NCI-H146 treated with DMSO at 0.1 percent for 48 hours (cell line): ENCODE measurements around the gene DDI2.
"Not testable (repeated sequence)": the region's sequence is repeated elsewhere in the genome, so short reads cannot be mapped to it uniquely, and the experiment has no call there.

Experiments used
- DNase-seq: peaks from one replicate; lab custom pipeline; 2025; ENCODE audit not compliant: unreplicated experiment; lab: John Stamatoyannopoulos, UW

Gene DDI2

DNA sequence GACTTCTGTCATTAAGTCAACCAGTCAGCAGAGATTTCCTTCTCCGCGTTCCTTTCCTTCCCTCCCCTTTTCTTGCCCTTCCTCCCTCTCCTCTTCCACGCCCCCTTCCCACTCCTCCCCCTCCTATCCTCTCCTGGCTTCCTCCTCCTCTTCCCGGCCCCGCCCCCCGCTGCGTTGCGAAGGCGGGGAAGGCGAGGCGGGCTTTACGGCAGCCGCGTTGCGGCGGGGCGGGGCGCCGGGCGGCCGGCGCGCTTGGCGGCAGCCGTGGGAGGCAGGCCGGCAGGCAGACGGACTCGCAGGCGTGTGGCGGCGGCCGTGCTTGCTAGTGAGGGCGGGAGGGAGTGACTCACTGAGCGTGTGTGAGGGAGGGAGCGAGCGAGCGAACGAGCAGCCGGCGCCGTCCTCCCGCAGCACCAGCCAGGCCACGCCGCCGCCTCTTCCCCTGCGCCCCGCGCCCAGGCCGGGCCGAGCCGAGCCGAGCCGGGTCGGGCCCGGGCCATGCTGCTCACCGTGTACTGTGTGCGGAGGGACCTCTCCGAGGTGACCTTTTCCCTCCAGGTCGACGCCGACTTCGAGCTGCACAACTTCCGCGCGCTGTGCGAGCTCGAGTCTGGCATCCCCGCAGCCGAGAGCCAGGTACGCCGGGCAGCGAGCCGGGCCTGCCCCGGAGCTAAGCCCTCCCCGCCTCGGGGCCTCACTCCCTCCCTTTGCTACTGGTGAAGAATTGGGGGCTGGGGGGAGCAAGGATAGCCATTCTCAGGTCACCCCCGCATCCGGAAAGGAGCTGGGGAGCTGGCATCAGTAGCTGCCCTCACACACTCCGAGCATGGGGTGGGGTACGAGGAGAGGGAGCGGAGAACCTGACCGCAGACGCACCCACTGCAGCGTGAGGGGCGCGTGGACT is at the start of gene DDI2:
TSS of gene DDI2 (plus strand) at position 286 of the 904 bp plus-strand sequence. CDS start at position 499, 213 bp downstream.
- DNase-seq = peak; percentile 75

- no peak for DNase-seq
These were observed 48.7 kb upstream of the DDI2 start for GRCh38 chr1:15568387-15569073.

DNA sequence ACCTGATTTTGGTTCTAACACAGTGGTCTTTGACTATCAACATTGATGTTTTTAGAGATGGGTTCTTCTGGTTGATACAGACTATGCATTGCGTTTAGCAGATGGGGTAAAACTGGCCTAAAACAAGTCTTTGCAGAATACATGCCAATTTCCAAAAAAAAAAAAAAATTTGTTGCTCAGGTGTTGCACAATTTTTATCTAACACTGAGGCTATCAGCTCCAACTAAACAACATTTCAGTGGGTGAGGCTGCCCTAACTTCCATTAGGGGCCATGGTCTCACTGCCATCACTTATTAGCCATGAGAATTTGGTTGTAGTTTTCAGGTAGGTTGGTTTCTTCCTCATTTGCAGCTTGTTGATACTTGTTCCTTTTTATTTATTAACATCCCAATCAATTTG is 46.4 kb upstream of the DDI2 start:
- DNase-seq = no peak

DNA sequence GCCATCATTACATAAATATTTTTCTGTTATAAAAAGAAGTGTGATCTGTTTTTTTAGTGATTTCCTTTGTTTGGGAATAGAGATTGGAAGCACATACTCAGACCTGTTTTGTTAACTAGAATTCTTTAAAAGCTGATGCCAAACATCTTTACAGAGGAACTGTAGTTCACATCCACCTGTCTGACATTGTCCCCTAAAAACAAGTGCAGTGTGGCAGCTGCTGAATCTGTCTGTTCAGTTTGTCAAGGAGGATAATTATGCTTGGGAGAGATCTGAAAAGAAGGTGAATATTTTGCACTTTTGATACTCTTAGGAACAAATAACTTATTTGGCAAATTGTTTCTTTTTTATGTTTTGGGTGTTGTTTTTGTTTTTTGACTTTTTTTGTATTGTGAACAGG is 46.0 kb upstream of the DDI2 start:
- DNase-seq = no peak

DNA sequence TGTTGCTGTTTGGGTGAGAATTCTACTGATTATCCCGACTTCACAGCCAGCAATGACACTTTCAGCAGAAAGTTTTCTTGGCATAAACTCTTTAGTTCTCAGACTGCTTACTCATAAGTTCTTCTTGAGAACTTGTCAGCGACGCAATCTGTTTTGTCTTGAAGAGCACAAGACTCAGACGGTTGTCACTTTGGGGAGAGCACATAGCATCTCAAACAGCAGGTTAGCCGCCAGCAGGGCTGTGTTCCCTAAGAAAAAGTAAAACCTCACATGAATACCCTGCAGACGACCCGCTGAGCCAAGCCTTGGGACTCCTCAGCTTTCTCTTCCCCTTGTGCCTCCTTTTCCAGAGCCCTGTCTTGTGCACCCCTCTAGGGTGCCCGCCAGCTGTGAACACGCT is 43.8 kb upstream of the DDI2 start:
- DNase-seq = no peak

- no peak for DNase-seq
These were observed 42.5 kb upstream of the DDI2 start for GRCh38 chr1:15574741-15575140.

- no peak for DNase-seq
These were observed 41.6 kb upstream of the DDI2 start for GRCh38 chr1:15575549-15576150.

- DNase-seq = no peak
These were observed 39.6 kb upstream of the DDI2 start for GRCh38 chr1:15577691-15578090.

DNA sequence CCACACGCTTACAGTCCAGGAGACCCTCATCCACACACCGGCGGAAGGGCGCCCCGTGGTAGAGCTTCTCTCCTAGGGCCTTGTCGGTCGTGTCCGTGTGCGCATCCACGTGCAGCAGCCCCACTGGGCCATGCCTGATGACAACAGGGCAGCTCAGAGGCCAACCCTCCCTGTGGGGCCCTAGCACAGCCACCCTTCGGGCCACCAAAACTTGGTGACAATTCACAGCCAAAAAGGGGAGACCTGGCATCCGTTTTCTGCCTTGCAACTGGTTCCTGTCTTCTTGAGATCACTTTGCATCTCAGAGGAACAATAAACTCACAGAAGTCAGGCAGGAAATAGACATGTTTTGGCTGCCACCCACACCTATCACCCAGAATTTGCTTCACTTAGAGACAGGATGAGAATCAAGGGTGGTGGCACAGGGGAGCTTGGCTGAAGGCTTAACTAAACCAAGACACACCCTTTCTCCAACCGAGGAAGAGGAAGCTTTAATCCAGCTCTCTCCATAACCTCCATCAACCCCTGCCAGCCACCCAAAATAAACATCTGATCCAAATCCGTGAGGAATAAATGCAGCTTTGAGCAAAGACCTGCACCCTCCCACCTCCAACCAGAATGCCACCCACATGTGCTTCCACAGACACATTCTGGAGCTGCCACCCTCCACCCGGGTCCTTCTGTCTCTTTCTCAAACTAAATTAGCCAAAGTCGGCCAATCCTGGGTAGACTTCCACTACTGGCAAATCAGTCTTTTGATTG is 38.2 kb upstream of the DDI2 start:
- no peak for DNase-seq

DNA sequence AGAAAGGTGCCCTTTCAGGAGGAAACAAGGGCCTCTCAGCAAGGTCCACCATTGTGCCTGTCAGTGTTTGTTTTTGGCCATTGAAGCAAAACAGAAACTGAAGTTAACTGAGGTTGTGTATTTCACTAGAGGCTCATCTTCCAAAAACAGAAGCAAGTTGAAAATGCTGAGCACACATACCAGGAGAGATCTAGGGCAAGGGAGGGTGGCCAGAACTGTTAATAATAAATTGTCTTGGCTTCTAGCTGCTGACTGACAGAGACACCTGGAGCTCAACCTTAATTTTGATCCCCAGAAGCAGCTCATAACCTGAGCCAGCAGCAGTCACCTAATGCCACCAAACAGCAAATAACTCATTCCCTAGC is 37.6 kb upstream of the DDI2 start:
- no peak for DNase-seq

DNA sequence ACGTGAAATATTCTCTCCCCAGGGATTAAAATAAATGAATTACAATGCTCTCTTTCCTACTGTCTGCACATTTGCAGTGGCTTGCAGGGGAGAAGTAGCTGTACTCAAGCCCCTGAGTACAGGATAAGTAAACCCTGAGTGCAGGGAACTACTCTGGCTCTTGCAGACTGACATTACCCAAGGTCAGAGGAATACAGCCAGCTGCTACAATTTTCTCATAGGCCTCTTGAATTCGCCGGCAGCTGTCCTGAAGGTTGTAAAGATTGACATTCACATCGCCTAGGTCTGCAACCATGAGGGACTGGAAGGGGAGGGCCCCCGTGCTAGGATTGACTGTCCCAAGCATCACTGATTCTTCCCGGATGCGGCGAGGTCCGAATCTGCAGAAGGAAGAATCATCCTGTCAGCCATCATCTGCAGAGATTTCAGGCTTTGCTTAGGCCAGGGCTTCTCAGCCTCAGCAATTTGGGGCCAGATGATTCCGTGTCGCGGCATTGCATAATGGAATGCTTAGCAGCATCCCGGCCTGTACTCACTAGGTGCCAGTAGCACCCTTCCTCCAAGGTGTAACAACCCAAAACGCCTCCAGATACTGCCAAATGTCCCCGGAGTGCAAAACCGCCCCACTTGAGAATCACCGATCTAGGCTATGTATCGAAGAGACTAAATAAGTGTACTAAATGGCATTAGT is 34.1 kb upstream of the DDI2 start:
- no peak for DNase-seq

DNA sequence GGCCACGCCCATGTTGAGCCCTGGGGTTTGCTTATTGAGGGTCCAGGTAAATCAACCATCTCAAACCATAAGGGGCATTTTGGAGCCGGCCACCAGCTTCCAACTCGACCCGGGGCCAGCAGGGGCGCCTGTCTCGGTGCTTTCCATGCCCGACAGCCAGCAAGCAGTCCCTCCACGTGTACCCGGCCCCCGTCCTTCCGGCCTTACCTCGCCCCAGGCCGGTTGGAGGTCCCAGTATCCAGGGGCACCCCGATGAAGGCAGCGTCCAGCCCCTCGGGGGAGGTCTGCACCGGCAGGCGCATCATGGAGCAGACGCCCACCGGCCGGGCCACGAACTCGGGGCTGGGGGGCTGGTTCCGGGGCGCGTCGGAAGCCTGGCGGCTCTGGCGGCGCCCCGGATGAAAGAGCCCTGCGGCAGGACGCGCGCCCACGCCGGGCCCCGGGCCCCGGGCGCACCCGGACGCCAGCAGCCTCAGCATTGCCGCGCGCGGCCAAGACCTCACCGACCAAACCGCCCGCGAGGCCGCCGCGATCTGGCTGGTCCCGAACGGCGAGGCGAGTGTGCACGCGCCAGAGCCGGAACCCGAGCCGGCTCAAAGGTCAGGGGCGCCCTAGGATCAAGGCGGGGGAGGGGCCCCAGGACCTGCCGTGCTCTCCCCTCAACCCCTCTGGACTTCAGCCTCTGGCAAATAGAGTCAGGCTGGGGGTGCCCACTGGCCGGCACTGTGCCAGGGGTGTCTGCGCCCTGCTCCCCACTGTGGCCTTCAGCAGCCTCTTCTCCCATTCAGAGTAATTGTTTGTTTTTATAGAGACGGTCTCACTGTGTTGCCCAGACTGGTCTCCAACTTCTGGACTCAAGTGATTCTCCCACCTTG is 32.5 kb upstream of the DDI2 start, which contains the start of gene AGMAT:
TSS of gene AGMAT (minus strand) at position 563 of the 875 bp plus-strand sequence. CDS start at position 479, 84 bp downstream.
- no peak for DNase-seq

DNA sequence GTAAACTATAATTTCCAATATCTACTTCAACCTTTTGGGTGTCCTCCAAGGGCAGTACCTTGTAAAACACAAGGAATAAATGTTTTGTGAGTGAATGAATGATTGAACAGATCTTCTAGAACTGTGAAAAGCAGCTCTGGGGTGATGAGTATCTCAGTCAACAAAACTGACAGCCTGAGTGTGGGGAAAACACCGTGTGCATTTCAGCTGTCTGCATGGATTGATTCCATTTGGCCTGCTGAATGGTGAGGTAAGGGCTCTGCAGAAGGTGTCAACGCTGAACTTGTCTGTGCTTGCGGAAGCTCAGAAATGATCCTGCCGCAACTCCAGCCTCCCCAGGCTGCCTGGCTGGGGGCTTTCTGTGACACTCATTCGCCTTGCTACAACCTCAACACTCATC is 25.0 kb upstream of the DDI2 start:
- no peak for DNase-seq

DNA sequence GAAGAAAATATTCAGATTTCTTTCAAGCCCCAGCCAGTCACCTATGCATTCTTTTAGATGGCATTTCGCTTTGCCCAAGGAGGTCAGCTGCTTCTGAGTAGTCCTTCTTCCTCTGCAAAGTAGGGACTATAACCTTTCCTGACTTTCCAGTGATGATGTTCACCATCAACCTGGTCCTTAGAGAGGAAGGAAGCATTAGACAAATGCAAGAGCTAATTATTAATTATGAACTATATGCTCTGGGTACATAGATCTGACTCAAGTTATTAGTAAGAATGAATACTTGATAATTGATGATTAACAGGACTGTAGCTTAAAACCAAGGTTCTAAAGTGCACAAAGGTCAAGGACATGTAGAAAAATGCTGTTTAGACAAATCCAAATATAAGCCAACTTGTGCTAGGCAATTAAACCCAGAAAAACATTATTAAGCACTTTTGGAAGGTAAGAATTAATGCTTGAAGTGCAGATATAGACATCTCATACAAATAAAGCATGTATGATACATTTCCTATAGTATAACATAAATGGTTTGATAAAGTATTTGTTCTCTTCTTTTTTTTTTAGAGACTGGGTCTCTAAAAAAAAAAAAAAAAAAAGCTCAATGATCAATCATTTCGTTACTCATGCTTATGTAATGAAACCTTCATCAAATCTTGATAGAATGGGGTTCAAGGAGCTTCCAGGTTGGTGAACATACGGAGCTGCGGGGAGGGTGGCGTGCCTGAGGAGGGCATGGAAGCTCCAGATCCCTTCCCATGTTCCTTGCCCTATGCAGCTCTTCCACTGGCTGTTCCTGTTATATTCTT is 21.2 kb upstream of the DDI2 start:
- DNase-seq = no peak

DNA sequence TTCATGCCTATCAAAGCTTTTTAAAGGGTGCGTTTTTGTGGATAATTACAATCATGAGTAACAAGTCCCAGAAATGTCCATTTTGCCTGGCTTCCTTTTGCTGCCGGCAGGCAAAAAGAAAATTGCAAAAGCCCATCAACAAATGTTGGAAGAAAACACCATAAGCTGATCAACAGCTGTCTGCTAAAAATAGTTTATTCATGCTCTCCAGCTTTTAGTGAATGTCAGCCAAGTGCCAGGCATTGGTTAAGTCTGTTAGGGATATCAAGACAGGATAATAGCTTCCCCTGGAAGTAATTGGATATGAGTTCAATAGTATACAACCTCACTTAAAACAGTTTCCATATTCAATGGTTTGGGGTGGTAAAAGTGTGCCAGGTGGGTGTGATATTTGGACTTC is 18.8 kb upstream of the DDI2 start:
- no peak for DNase-seq

GRCh38 chr1:15603050-15603965 is 13.9 kb upstream of the DDI2 start:
- peak; percentile 67 for DNase-seq

- DNase-seq = not testable (repeated sequence)
These were observed 13.3 kb upstream of the DDI2 start for GRCh38 chr1:15603966-15604282.

DNA sequence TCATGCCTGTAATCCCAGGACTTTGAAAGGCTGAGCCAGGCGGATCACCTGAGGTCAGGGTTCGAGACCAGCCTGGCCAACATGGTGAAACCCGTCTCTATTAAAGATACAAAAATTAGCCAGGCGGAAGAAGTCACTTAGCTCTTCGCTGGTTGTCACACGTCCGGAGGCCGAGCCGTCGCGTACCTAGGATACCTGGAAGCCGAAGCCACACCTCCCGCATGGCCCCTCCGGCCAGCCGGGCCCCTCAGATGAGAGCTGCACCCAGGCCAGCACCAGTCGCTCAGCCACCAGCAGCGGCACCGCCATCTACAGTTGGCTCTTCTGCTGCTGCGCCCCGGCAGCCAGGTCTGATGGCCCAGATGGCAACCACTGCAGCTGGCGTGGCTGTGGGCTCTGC is 12.9 kb upstream of the DDI2 start:
- DNase-seq = not testable (repeated sequence)
